Measurements from ENCODE around the gene AIG1.
A peak's percentile ranks its signal among the peaks of the same experiment; 100 is the strongest.
"Not testable (repeated sequence)": the region's sequence is repeated elsewhere in the genome, so short reads cannot be mapped to it uniquely, and the experiment has no call there.

The AIG1 gene, protein sequence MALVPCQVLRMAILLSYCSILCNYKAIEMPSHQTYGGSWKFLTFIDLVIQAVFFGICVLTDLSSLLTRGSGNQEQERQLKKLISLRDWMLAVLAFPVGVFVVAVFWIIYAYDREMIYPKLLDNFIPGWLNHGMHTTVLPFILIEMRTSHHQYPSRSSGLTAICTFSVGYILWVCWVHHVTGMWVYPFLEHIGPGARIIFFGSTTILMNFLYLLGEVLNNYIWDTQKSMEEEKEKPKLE

DNA sequence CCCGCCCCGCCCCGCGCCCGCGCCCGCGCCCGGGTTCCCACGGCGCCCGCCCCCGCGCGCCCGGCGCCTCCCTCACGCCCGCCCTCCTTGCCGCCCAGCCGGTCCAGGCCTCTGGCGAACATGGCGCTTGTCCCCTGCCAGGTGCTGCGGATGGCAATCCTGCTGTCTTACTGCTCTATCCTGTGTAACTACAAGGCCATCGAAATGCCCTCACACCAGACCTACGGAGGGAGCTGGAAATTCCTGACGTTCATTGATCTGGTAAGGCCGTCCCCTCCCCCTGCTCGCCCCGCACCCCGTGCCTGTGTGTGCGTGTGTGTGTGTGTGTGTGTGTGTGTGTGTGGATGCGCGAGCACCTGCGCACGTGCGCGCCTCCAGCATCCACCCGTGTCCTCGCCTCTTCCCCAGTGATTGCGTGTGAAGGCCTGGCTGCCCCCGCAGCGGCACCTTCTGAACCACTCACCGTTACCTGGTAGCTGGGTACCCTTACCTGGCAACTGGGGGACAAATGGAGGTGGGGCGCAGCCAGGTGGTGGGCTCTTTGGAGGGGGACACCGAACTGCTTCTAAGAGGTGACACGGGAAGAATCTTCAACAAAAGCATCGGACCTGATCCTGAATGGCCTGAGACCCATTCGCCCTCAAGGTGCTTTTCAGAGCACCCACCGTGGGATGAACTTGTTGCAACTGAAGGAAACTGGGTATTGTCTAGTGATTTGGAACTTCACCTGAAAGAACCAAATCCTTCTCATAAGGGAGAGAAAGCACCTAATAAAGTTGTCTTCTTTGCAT, at the start of gene AIG1:
AIG1 (plus strand) TSS at position 84 of the 791 bp plus-strand sequence; CDS start at position 121, 37 bp downstream.
- Mint-ChIP-seq H3K27me3 (ENCODE audit: low read depth, poor library complexity) (no peaks in the 10 kb centered on the region), H3K4me3 (peak within 1 kb of the TSS; percentile 92), H3K27ac (peak within 1 kb of the TSS; percentile 86), H3K9me3 (peaks cover 2% of the 10 kb centered on the region), H3K36me3 (ENCODE audit: low read depth) (peaks cover 13% of the 10 kb centered on the region), H3K4me1 (peaks cover 45% of the 10 kb centered on the region)
- DNase-seq: no peak
- TF ChIP-seq, protein P1, sequence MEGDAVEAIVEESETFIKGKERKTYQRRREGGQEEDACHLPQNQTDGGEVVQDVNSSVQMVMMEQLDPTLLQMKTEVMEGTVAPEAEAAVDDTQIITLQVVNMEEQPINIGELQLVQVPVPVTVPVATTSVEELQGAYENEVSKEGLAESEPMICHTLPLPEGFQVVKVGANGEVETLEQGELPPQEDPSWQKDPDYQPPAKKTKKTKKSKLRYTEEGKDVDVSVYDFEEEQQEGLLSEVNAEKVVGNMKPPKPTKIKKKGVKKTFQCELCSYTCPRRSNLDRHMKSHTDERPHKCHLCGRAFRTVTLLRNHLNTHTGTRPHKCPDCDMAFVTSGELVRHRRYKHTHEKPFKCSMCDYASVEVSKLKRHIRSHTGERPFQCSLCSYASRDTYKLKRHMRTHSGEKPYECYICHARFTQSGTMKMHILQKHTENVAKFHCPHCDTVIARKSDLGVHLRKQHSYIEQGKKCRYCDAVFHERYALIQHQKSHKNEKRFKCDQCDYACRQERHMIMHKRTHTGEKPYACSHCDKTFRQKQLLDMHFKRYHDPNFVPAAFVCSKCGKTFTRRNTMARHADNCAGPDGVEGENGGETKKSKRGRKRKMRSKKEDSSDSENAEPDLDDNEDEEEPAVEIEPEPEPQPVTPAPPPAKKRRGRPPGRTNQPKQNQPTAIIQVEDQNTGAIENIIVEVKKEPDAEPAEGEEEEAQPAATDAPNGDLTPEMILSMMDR (IDR thresholded peaks at IDR 0.05): no peak

- Mint-ChIP-seq H3K9me3 (no peaks in the 10 kb centered on the region), H3K4me1 (no peaks in the 10 kb centered on the region), H3K4me3 (no peak overlapping the region), H3K27ac (no peak overlapping the region), H3K27me3 (ENCODE audit: low read depth, poor library complexity) (no peaks in the 10 kb centered on the region), H3K36me3 (ENCODE audit: low read depth) (no peaks in the 10 kb centered on the region)
- no peak for DNase-seq
- TF ChIP-seq, protein P1 (IDR thresholded peaks at IDR 0.05): no peak
Measured at GRCh38 chr6:143014764-143015163, 45.9 kb upstream of the AIG1 start.

GRCh38 chr6:143015300-143015706, 45.4 kb upstream of the AIG1 start:
- Mint-ChIP-seq H3K27ac (no peak overlapping the region), H3K36me3 (ENCODE audit: low read depth) (no peaks in the 10 kb centered on the region), H3K27me3 (ENCODE audit: low read depth, poor library complexity) (no peaks in the 10 kb centered on the region), H3K4me1 (no peaks in the 10 kb centered on the region), H3K4me3 (no peak overlapping the region), H3K9me3 (no peaks in the 10 kb centered on the region)
- TF ChIP-seq, protein P1 (IDR thresholded peaks at IDR 0.05): no peak
- DNase-seq: no peak

GRCh38 chr6:143018955-143019354, 41.7 kb upstream of the AIG1 start:
- peak overlapping the region; percentile 44 for H3K27ac Mint-ChIP-seq
- TF ChIP-seq, protein P1 (IDR thresholded peaks at IDR 0.05): no peak
- no peaks in the 10 kb centered on the region for H3K36me3 Mint-ChIP-seq (ENCODE audit: low read depth)
- DNase-seq: no peak
- no peak overlapping the region for H3K4me3 Mint-ChIP-seq
- no peaks in the 10 kb centered on the region for H3K4me1 Mint-ChIP-seq
- H3K27me3 Mint-ChIP-seq (ENCODE audit: low read depth, poor library complexity): no peaks in the 10 kb centered on the region
- no peaks in the 10 kb centered on the region for H3K9me3 Mint-ChIP-seq

- not testable (repeated sequence) for H3K4me3 Mint-ChIP-seq; H3K4me1 Mint-ChIP-seq; H3K36me3 Mint-ChIP-seq (ENCODE audit: low read depth); H3K27me3 Mint-ChIP-seq (ENCODE audit: low read depth, poor library complexity); H3K27ac Mint-ChIP-seq; DNase-seq; H3K9me3 Mint-ChIP-seq
Measured at GRCh38 chr6:143020862-143021261, 39.8 kb upstream of the AIG1 start.

DNA sequence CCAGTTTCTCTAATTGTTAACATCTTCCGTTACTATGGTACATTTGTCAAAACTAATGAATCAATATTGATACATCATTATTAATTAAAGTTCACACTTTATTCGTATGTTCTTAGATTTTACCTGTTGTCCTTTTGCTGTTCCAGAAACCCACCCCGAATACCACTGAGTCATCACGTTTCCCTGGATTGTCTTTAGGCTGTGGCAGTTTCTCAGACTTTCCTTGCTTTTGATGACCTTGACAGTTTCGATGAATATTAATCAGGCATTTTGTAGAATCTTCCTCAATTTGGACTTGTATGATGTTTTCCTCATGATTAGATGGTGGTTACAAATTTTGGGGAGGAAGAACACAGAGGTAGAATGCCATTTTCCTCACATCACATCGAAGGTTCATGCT, 39.1 kb upstream of the AIG1 start:
- Mint-ChIP-seq H3K4me1 (no peaks in the 10 kb centered on the region), H3K4me3 (no peak overlapping the region), H3K27ac (no peak overlapping the region), H3K36me3 (ENCODE audit: low read depth) (no peaks in the 10 kb centered on the region), H3K9me3 (peaks cover 11% of the 10 kb centered on the region), H3K27me3 (ENCODE audit: low read depth, poor library complexity) (no peaks in the 10 kb centered on the region)
- DNase-seq: no peak
- TF ChIP-seq, protein P1 (IDR thresholded peaks at IDR 0.05): no peak

All from nephron progenitor cell (in vitro differentiated cells).